ENCODE results near the gene AGPAT3. TPM values are rescaled to one million over a fixed set of nuclear protein-coding genes. Genes with fewer than 3 reads are reported as not detected.

Gene AGPAT3
- polyA plus RNA-seq, 1 donor: 83.0 TPM

DNA sequence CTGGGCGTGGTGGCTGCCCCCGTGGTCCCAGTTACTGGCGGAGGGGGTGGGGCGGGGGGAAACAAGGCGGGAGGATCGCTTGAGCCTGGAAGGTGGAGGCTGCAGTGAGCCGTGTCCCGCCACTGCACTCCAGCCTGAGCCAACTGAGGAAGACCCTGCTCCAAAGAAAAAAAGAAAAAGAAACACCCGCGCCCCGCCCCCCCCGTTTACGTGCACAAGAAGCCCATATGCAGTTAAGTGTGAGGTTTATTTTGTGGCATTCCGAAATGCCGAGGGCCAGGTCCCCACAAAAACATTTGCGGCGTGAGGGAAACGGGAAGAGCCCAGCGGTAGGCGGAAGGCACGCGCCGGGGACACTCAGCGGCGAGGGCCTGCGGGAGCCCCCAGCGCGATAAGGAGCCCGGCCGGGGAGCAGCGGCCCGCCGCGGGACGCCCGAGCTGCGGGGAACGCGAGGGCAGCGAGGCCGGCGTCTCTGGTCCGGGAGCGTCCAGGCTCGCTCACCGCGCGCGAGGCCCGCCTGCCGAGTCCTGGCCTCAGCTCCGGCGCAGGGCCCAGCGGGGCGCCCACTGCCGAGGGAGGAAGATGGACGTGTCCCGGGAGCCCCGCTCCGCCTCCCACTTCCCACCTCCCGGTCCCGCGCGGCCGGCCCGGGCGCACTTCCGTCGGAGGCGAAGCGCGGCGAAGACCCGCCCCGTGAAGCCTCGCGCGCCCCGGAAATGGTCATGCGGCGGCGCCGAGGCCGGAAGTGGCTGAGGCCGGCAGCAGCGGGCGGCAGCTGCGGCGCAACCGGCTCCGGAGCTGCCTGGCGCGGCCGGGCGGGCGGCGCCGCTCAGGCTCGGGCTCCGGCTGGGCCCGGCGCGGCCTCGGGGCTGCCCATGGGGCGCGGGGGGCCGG, 146.8 kb downstream of the AGPAT3 start, which contains the start of gene TRAPPC10:
TSS of gene TRAPPC10 (plus strand) at position 731 of the 895 bp plus-strand sequence. CDS start 185 bp downstream, outside the sequence.
- Histone ChIP-seq H3K27me3 (ENCODE audit: control insufficient read depth, insufficient read depth, low read length) (no peaks in the 10 kb centered on the region), H3K36me3 (ENCODE audit: control insufficient read depth, insufficient read depth, low read length) (no peaks in the 10 kb centered on the region), H3K27ac (ENCODE audit: low read length) (peak within 1 kb of the TSS; percentile 86), H3K4me1 (ENCODE audit: control insufficient read depth, insufficient read depth, low read length) (peaks cover 12% of the 10 kb centered on the region), H3K9me3 (ENCODE audit: control insufficient read depth, low read depth, low read length) (no peaks in the 10 kb centered on the region), H3K4me3 (ENCODE audit: low read length) (peak within 1 kb of the TSS; percentile 71)
- WGBS (ENCODE audit: insufficient coverage, low lambda C conversion rate): no CpG with 5 or more reads among the region's 107 CpGs
- peak; percentile 88 to 91 for DNase-seq

DNA sequence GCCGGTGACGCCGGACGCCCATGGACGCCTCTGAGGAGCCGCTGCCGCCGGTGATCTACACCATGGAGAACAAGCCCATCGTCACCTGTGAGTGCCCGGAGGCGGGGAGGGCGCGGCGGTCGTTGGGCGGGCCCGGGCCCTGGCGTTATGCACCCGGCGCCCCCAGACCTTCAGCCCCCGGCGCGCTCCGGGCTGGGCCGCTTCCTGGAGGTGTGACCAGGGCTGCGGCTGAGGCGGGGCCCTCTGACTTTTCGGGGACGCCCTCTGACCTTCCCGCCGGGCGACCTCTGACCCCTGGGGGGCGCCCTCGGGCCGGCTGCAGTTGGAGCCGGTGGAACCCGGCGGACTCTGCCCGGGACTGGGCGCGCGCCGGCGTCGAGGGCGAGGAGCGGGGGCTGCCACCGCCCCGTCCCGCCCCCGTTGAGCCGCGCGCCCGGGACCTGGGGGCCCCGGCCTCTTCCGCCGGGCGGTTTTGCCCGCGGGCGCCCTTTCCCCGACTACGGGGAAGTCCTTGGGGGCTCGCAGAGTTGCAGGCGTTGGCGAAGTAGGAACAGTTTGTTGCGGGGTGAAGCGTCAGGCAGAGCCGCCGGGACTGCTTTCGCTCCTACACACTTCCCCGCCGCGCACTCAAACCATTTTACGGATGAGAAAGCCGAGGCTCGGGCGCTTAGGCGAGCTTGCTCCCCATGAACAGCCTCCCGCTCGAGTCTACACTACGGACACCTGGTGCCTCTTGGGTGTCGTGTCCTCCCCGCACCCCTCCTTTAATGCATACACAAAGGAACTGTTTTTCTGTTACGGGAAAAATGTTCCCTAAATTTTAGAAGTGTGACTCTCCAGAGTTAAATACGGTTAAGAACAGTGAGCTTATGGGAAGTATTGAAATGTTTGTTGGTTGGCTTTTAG, 147.7 kb downstream of the AGPAT3 start:
- Histone ChIP-seq H3K27me3 (ENCODE audit: control insufficient read depth, insufficient read depth, low read length) (no peaks in the 10 kb centered on the region), H3K9me3 (ENCODE audit: control insufficient read depth, low read depth, low read length) (no peaks in the 10 kb centered on the region), H3K4me3 (ENCODE audit: low read length) (peak overlapping the region; percentile 71), H3K4me1 (ENCODE audit: control insufficient read depth, insufficient read depth, low read length) (peaks cover 12% of the 10 kb centered on the region), H3K36me3 (ENCODE audit: control insufficient read depth, insufficient read depth, low read length) (peaks cover 1% of the 10 kb centered on the region), H3K27ac (ENCODE audit: low read length) (peak overlapping the region; percentile 85)
- WGBS (ENCODE audit: insufficient coverage, low lambda C conversion rate): 0% methylated on average over 1 of the region's 87 CpGs
- peak; percentile 43 to 81 for DNase-seq

DNA sequence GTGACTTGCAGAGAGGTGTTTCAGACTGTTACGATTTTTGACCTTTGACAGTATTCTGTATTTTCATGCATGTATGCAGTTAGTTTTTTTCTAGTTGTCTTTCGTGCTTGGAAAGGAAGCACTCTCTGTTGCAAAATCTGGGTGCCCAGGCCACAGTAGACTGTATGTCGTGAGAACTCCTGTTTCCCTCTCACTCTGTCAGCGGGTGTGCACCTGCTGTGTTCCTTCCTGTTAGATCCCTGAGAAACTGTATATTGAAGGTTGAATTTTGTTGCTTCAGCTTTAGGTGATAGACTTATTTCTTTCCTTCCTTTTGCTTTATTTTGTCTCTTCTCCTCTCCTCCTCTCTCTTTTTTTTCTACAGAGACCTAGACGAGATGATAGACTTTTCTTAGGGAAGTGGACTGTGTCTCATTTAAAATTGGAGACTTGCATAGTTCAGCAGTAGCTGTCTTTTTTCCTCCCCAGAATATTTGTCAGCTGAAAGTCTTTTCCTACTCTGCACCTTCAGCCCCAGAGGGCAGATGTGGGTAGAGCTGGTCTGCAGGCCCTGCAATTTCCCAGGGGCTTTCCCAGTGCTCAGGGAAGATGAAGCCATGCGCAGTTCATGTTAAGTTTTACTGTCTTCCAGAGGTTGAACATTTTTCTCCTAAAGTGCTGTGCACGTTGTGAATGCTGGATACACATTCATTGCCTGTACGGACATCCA, 148.5 kb downstream of the AGPAT3 start:
- peak overlapping the region; percentile 85 for H3K27ac ChIP-seq (ENCODE audit: low read length)
- H3K4me1 ChIP-seq (ENCODE audit: control insufficient read depth, insufficient read depth, low read length): peaks cover 12% of the 10 kb centered on the region
- whole genome bisulfite sequencing (ENCODE audit: insufficient coverage, low lambda C conversion rate): 11% methylated on average over 3 of the region's 8 CpGs
- DNase-seq: no peak
- no peaks in the 10 kb centered on the region for H3K9me3 ChIP-seq (ENCODE audit: control insufficient read depth, low read depth, low read length)
- H3K27me3 ChIP-seq (ENCODE audit: control insufficient read depth, insufficient read depth, low read length): no peaks in the 10 kb centered on the region
- H3K36me3 ChIP-seq (ENCODE audit: control insufficient read depth, insufficient read depth, low read length): peaks cover 3% of the 10 kb centered on the region
- peak overlapping the region; percentile 71 for H3K4me3 ChIP-seq (ENCODE audit: low read length)

DNA sequence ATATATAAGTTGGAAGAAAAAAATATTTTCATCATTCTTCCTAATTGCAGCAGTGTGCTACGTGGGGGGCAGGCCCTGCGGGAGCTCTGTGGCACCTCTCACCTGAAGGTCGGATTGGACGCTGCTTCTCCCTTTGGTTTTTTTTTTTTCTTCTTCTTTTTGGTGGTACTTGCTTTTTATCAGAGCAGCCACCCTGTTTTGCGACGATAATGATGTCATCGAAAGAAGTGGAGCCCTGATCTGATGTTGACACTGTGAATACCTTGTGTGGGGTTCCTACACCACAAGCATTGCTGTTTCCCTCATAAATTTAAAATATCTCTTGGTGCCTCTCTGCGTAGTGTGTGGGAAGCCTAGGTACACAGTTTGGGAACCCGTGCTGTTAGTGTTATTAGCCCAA, 152.6 kb downstream of the AGPAT3 start:
- H3K27ac ChIP-seq (ENCODE audit: low read length): no peak overlapping the region
- H3K27me3 ChIP-seq (ENCODE audit: control insufficient read depth, insufficient read depth, low read length): no peaks in the 10 kb centered on the region
- peaks cover 5% of the 10 kb centered on the region for H3K36me3 ChIP-seq (ENCODE audit: control insufficient read depth, insufficient read depth, low read length)
- 100% methylated on average over 1 of the region's 9 CpGs for WGBS (ENCODE audit: insufficient coverage, low lambda C conversion rate)
- H3K4me1 ChIP-seq (ENCODE audit: control insufficient read depth, insufficient read depth, low read length): peaks cover 10% of the 10 kb centered on the region
- H3K9me3 ChIP-seq (ENCODE audit: control insufficient read depth, low read depth, low read length): no peaks in the 10 kb centered on the region
- H3K4me3 ChIP-seq (ENCODE audit: low read length): no peak overlapping the region
- no peak for DNase-seq

DNA sequence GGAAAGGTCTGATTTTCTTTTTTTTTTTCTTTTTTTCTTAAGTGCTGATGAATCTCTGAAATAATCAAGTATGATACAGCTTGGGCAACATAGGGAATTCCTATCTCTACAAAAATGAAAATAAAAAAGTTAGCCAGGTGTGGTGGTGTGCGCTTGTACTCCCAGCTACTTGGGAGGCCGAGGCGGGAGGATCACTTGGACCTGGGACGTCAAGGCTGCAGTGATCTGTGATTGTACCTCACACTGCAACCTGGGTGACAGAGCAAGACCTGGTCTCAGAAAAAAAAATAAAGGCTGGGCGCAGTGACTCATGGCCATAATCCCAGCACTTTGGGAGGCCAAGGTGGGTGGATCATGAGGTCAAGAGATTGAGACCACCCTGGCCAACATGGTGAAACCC, 153.1 kb downstream of the AGPAT3 start:
- Histone ChIP-seq H3K9me3 (ENCODE audit: control insufficient read depth, low read depth, low read length) (no peaks in the 10 kb centered on the region), H3K27me3 (ENCODE audit: control insufficient read depth, insufficient read depth, low read length) (no peaks in the 10 kb centered on the region), H3K27ac (ENCODE audit: low read length) (no peak overlapping the region), H3K4me3 (ENCODE audit: low read length) (no peak overlapping the region), H3K4me1 (ENCODE audit: control insufficient read depth, insufficient read depth, low read length) (peaks cover 10% of the 10 kb centered on the region), H3K36me3 (ENCODE audit: control insufficient read depth, insufficient read depth, low read length) (peaks cover 5% of the 10 kb centered on the region)
- WGBS (ENCODE audit: insufficient coverage, low lambda C conversion rate): no CpG with 5 or more reads among the region's 5 CpGs
- DNase-seq: no peak

DNA sequence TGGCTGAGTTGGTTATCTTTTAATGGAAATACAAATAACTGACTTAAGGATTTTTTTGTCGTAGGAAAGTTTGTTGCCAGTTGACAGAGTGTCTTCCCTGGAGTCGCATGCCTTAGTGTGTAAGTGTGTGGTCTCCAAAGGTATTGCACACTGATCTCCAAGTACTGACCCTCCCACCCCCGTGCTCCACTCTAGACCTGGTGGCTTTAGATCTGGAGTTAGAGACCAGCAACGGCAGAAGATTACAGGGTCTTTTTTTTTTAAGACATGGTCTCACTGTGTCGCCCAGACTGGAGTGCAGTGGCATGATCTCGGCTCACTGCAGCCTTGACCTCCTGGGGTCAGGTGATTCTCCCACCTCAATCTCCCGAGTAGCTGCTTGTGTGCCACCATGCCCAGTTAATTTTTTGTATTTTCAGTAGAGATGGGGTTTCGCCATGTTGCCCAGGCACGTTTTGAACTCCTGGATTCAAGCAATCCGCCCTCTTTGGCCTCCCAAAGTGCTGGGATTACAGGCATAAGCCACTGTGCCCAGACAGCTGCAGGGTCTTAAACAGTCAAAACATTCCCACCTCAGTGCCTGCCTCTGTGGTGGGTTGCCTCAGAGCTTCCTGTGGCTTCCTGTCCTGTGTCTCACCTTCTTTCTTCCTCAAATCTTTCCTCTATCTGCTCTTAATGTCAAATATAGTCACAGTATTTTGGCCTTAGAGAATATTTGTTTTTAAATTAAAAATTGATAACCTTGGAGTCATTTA, 154.0 kb downstream of the AGPAT3 start:
- Histone ChIP-seq H3K27me3 (ENCODE audit: control insufficient read depth, insufficient read depth, low read length) (no peaks in the 10 kb centered on the region), H3K27ac (ENCODE audit: low read length) (no peak overlapping the region), H3K9me3 (ENCODE audit: control insufficient read depth, low read depth, low read length) (no peaks in the 10 kb centered on the region), H3K4me3 (ENCODE audit: low read length) (no peak overlapping the region), H3K4me1 (ENCODE audit: control insufficient read depth, insufficient read depth, low read length) (peaks cover 3% of the 10 kb centered on the region), H3K36me3 (ENCODE audit: control insufficient read depth, insufficient read depth, low read length) (peaks cover 5% of the 10 kb centered on the region)
- no peak for DNase-seq
- WGBS (ENCODE audit: insufficient coverage, low lambda C conversion rate): 80% methylated on average over 2 of the region's 10 CpGs

DNA sequence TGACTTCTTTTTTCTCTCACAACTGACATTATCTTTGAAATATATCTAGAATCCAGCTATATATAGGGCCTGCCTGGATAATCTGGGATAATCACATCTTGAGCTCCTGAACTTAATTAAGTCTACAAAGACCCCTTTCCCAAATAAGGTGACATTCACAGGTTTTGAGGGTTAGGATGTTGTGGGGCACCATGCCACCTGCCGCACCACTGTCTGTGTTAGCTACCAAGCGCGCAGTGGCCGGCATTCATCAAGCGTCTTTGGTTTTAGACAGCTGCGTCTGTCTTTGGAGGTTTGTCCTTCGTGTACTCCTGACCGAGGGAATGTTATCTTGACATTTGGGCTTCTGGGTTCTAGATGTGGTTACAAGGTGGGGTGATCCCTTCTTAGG, 154.5 kb downstream of the AGPAT3 start:
- Histone ChIP-seq H3K4me3 (ENCODE audit: low read length) (no peak overlapping the region), H3K27me3 (ENCODE audit: control insufficient read depth, insufficient read depth, low read length) (no peaks in the 10 kb centered on the region), H3K9me3 (ENCODE audit: control insufficient read depth, low read depth, low read length) (no peaks in the 10 kb centered on the region), H3K4me1 (ENCODE audit: control insufficient read depth, insufficient read depth, low read length) (peaks cover 3% of the 10 kb centered on the region), H3K27ac (ENCODE audit: low read length) (no peak overlapping the region), H3K36me3 (ENCODE audit: control insufficient read depth, insufficient read depth, low read length) (peaks cover 5% of the 10 kb centered on the region)
- WGBS (ENCODE audit: insufficient coverage, low lambda C conversion rate): no CpG with 5 or more reads among the region's 8 CpGs
- DNase-seq: no peak

DNA sequence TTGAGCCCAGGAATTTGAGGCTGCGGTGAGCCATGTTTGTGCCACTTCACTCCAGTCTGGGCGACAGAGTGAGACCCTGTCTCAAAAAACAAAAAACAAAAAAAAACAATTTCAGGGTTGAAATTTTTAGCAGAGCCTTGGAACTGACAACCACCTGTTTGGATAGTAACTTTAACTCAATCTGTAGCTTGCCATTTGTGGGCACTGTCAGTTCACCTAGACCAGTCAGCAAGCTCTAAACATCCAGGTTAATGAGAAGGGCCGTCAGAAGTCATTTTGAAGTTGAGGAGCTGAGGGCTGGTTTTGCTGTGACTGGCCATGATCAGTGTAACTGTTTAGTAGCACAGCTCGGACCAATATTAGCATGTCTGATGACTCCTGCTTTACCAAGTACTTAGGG, 155.5 kb downstream of the AGPAT3 start:
- no peaks in the 10 kb centered on the region for H3K9me3 ChIP-seq (ENCODE audit: control insufficient read depth, low read depth, low read length)
- peaks cover 5% of the 10 kb centered on the region for H3K4me1 ChIP-seq (ENCODE audit: control insufficient read depth, insufficient read depth, low read length)
- no peak overlapping the region for H3K4me3 ChIP-seq (ENCODE audit: low read length)
- no peak for DNase-seq
- peaks cover 5% of the 10 kb centered on the region for H3K36me3 ChIP-seq (ENCODE audit: control insufficient read depth, insufficient read depth, low read length)
- H3K27me3 ChIP-seq (ENCODE audit: control insufficient read depth, insufficient read depth, low read length): no peaks in the 10 kb centered on the region
- no CpG with 5 or more reads among the region's 4 CpGs for WGBS (ENCODE audit: insufficient coverage, low lambda C conversion rate)
- H3K27ac ChIP-seq (ENCODE audit: low read length): no peak overlapping the region

DNA sequence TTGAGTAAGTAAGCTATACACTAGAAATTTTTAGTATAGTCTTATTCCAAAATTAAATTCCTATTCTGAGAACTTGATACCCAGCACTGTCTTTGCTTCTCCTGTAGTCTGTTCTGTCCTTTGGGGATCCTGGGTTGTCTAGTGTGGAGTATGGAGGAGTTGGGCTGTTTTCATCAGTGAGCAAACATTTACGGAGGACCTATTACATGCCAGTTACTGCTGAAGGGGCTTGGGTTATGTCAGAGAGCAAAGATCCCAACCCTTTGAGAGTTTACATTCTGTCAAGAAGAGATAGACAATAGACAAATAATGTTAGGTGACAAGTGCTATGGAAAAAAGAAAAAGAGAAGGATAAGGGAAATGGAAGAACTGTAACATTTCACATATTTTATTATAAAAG, 156.0 kb downstream of the AGPAT3 start:
- no peak overlapping the region for H3K27ac ChIP-seq (ENCODE audit: low read length)
- peaks cover 5% of the 10 kb centered on the region for H3K4me1 ChIP-seq (ENCODE audit: control insufficient read depth, insufficient read depth, low read length)

More for the DNA sequence above, 156.0 kb downstream of the AGPAT3 start:
- H3K4me3 ChIP-seq (ENCODE audit: low read length): no peak overlapping the region
- DNase-seq: no peak
- no peaks in the 10 kb centered on the region for H3K27me3 ChIP-seq (ENCODE audit: control insufficient read depth, insufficient read depth, low read length)
- no peaks in the 10 kb centered on the region for H3K9me3 ChIP-seq (ENCODE audit: control insufficient read depth, low read depth, low read length)
- H3K36me3 ChIP-seq (ENCODE audit: control insufficient read depth, insufficient read depth, low read length): peaks cover 5% of the 10 kb centered on the region
- no CpG with 5 or more reads among the region's 1 CpG for WGBS (ENCODE audit: insufficient coverage, low lambda C conversion rate)
